Common myeloid progenitor, CD34-positive (primary cell): Measurements from ENCODE around the gene ATP11A.

Source experiments
- CTCF ChIA-PET: fragments of 350-600 bp; sonication (Branson Sonifier 250); formaldehyde crosslinking; loops from one replicate; lab custom pipeline; 2021; ENCODE audit warnings: antibody characterized with exemption; lab: Charles Lee
- POLR2A ChIA-PET: fragments of 350-600 bp; sonication (Branson Sonifier 250); formaldehyde crosslinking; loops from one replicate; lab custom pipeline; 2021; ENCODE audit warnings: antibody characterized with exemption; lab: Charles Lee
- DNase-seq, 3 donors: peaks; one replicate each; pipeline versions ENCODE4 v3.0.0 to v3.0.0-alpha.2; 2013
- H3K27ac ChIP-seq, 2 experiments: 1 replicate in 1 of 2; 2 replicates in 1 of 2; pipeline ENCODE4 v1.7.0; 2013; ENCODE audit warnings: inconsistent platforms in 2 of 2, low read length in 2 of 2, mild to moderate bottlenecking in 2 of 2, low read depth in 1 of 2, moderate library complexity in 1 of 2; ENCODE audit not compliant: severe bottlenecking in 2 of 2, insufficient read depth in 1 of 2, poor library complexity in 1 of 2
- H3K27me3 ChIP-seq, 5 experiments: replicated peaks in 2 of 5; 1 replicate in 3 of 5; 2 replicates in 2 of 5; pipeline versions ENCODE4 v1.6.1 to v1.7.0; 2013; ENCODE audit warnings: low read length in 4 of 5, mild to moderate bottlenecking in 2 of 5, moderate library complexity in 2 of 5, inconsistent platforms in 1 of 5; ENCODE audit not compliant: insufficient read depth in 5 of 5, control insufficient read depth in 4 of 5
- H3K36me3 ChIP-seq, 4 experiments: 1 replicate in 2 of 4; 2 replicates in 2 of 4; pipeline versions ENCODE4 v1.6.1 to v1.7.0; 2013; ENCODE audit warnings: low read length in 3 of 4, control low read depth in 1 of 4, mild to moderate bottlenecking in 1 of 4; ENCODE audit not compliant: control insufficient read depth in 4 of 4, insufficient read depth in 4 of 4
- H3K4me1 ChIP-seq, 4 experiments: 1 replicate in 3 of 4; 2 replicates in 1 of 4; pipeline versions ENCODE4 v1.6.1 to v1.7.1; 2013; ENCODE audit warnings: low read length in 3 of 4, mild to moderate bottlenecking in 3 of 4, control low read depth in 1 of 4, inconsistent platforms in 1 of 4, moderate library complexity in 1 of 4; ENCODE audit not compliant: control insufficient read depth in 4 of 4, insufficient read depth in 4 of 4; ENCODE audit errors: control extremely low read depth in 1 of 4
- H3K4me3 ChIP-seq, 7 experiments: 1 replicate in 4 of 7; 2 replicates in 3 of 7; pipeline versions ENCODE4 v1.5.1 to v1.7.0; 2013; ENCODE audit warnings: mild to moderate bottlenecking in 7 of 7, low read length in 6 of 7, moderate library complexity in 6 of 7, inconsistent platforms in 2 of 7, low read depth in 2 of 7, control low read depth in 1 of 7; ENCODE audit not compliant: insufficient read depth in 4 of 7, control insufficient read depth in 1 of 7; ENCODE audit errors: extremely low read depth in 1 of 7
- H3K9me3 ChIP-seq, 5 experiments: 1 replicate in 4 of 5; 2 replicates in 1 of 5; pipeline versions ENCODE4 v1.6.1 to v1.7.1; 2013; ENCODE audit warnings: low read length in 4 of 5, mild to moderate bottlenecking in 2 of 5, inconsistent platforms in 1 of 5, low read depth in 1 of 5, moderate library complexity in 1 of 5; ENCODE audit not compliant: control insufficient read depth in 4 of 5, insufficient read depth in 2 of 5; ENCODE audit errors: control extremely low read depth in 1 of 5
- WGBS: methylation state at CpG from one replicate; pipeline ENCODE4 v1.1.5; 2013; ENCODE audit not compliant: insufficient coverage; 5-methylcytosine and 5-hydroxymethylcytosine counted together

Gene ATP11A

GRCh38 chr13:112715715-112716460 lies 26.1 kb downstream of the ATP11A start:
- no peaks in the 10 kb centered on the region for H3K27me3 ChIP-seq
- H3K4me1 ChIP-seq, result peaks cover 0 to 14% (median 5%) of the 10 kb centered on the region in 4 experiments
- no peak overlapping the region for H3K4me3 ChIP-seq
- peaks cover 0 to 3% (median 0%) of the 10 kb centered on the region in 4 experiments for H3K36me3 ChIP-seq
- H3K27ac ChIP-seq, result no peak overlapping the region
- 78% methylated on average over 9 of the region's 13 CpGs for WGBS
- ChIA-PET CTCF (no interaction called here), POLR2A (no interaction called here)
- peaks cover 0 to 6% (median 2%) of the 10 kb centered on the region in 5 experiments for H3K9me3 ChIP-seq
- DNase-seq, result no peak

- no peak overlapping the region for H3K27ac ChIP-seq
- H3K9me3 ChIP-seq, result peaks cover 0 to 6% (median 2%) of the 10 kb centered on the region in 5 experiments
- H3K36me3 ChIP-seq, result peaks cover 0 to 3% (median 0%) of the 10 kb centered on the region in 4 experiments
- H3K27me3 ChIP-seq, result no peaks in the 10 kb centered on the region
- CTCF ChIA-PET, result no interaction called here
- DNase-seq, result no peak
- POLR2A ChIA-PET, result no interaction called here
- H3K4me3 ChIP-seq, result no peak overlapping the region
- WGBS, result 100% methylated on average over 1 of the region's 13 CpGs
- peaks cover 0 to 10% (median 5%) of the 10 kb centered on the region in 4 experiments for H3K4me1 ChIP-seq
Measured at GRCh38 chr13:112716461-112716820, 26.6 kb downstream of the ATP11A start.

- Histone ChIP-seq H3K36me3 (peaks cover 0 to 3% (median 0%) of the 10 kb centered on the region in 4 experiments), H3K9me3 (peaks cover 0 to 6% (median 2%) of the 10 kb centered on the region in 5 experiments), H3K27ac (no peak overlapping the region), H3K27me3 (no peaks in the 10 kb centered on the region), H3K4me3 (no peak overlapping the region), H3K4me1 (peaks cover 0 to 4% (median 1%) of the 10 kb centered on the region in 4 experiments)
- ChIA-PET CTCF (interaction anchor here (0.9 kb wide), 1 partner anchor 11 kb away, joined by 3 read pairs; no protein-coding TSS in a partner anchor), POLR2A (no interaction called here)
- 100% methylated on average over 6 of the region's 14 CpGs for WGBS
- DNase-seq, result no peak
Measured at GRCh38 chr13:112716841-112717520, 27.1 kb downstream of the ATP11A start.

- peaks cover 0 to 5% (median under 1%) of the 10 kb centered on the region in 4 experiments for H3K4me1 ChIP-seq
- WGBS, result 96% methylated on average over 8 of the region's 9 CpGs
- H3K27me3 ChIP-seq, result no peaks in the 10 kb centered on the region
- H3K4me3 ChIP-seq, result no peak overlapping the region
- H3K27ac ChIP-seq, result no peak overlapping the region
- ChIA-PET CTCF (no interaction called here), POLR2A (no interaction called here)
- H3K36me3 ChIP-seq, result peaks cover 0 to 3% (median 0%) of the 10 kb centered on the region in 4 experiments
- H3K9me3 ChIP-seq, result peaks cover 0 to 6% (median 2%) of the 10 kb centered on the region in 5 experiments
- no peak for DNase-seq
Measured at GRCh38 chr13:112718318-112718717, 28.5 kb downstream of the ATP11A start.

- DNase-seq, result no peak
- peaks cover 0 to 7% (median 3%) of the 10 kb centered on the region in 4 experiments for H3K4me1 ChIP-seq
- WGBS, result 95% methylated on average over 10 of the region's 11 CpGs
- H3K27me3 ChIP-seq, result no peaks in the 10 kb centered on the region
- H3K36me3 ChIP-seq, result peaks cover 0 to 3% (median 0%) of the 10 kb centered on the region in 4 experiments
- no peak overlapping the region for H3K27ac ChIP-seq
- POLR2A ChIA-PET, result no interaction called here
- H3K4me3 ChIP-seq, result no peak overlapping the region
- CTCF ChIA-PET, result interaction anchor here (1.5 kb wide), 1 partner anchor 11 kb away, joined by 3 read pairs; no protein-coding TSS in a partner anchor
- peaks cover 0 to 6% (median under 1%) of the 10 kb centered on the region in 5 experiments for H3K9me3 ChIP-seq
Measured at GRCh38 chr13:112719016-112719415, 29.2 kb downstream of the ATP11A start.

GRCh38 chr13:112719556-112719955 lies 29.7 kb downstream of the ATP11A start:
- WGBS, result 100% methylated on average over 1 of the region's 2 CpGs
- Histone ChIP-seq H3K36me3 (peaks cover 0 to 3% (median 0%) of the 10 kb centered on the region in 4 experiments), H3K27me3 (no peaks in the 10 kb centered on the region), H3K4me1 (peaks cover 0 to 12% (median 6%) of the 10 kb centered on the region in 4 experiments), H3K9me3 (peaks cover 0 to under 1% (median 0%) of the 10 kb centered on the region in 5 experiments), H3K27ac (no peak overlapping the region), H3K4me3 (no peak overlapping the region)
- CTCF ChIA-PET, result interaction anchor here (1.5 kb wide), 1 partner anchor 10 kb away, joined by 3 read pairs; no protein-coding TSS in a partner anchor
- POLR2A ChIA-PET, result no interaction called here
- DNase-seq, result no peak
